ENCODE measurements around the gene CBARP.

The CBARP gene

GRCh38 chr19:1262623-1263123, 24.9 kb upstream of the CBARP start:
- H3K4me3 ChIP-seq (ENCODE audit: low read depth, low read length) = peak overlapping the region; percentile 72
- DNase-seq (ENCODE audit: low read depth) = no peak
- TF ChIP-seq, protein P1, sequence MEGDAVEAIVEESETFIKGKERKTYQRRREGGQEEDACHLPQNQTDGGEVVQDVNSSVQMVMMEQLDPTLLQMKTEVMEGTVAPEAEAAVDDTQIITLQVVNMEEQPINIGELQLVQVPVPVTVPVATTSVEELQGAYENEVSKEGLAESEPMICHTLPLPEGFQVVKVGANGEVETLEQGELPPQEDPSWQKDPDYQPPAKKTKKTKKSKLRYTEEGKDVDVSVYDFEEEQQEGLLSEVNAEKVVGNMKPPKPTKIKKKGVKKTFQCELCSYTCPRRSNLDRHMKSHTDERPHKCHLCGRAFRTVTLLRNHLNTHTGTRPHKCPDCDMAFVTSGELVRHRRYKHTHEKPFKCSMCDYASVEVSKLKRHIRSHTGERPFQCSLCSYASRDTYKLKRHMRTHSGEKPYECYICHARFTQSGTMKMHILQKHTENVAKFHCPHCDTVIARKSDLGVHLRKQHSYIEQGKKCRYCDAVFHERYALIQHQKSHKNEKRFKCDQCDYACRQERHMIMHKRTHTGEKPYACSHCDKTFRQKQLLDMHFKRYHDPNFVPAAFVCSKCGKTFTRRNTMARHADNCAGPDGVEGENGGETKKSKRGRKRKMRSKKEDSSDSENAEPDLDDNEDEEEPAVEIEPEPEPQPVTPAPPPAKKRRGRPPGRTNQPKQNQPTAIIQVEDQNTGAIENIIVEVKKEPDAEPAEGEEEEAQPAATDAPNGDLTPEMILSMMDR (IDR thresholded peaks at IDR 0.05; ENCODE audit: low read depth, low read length, missing control alignments) = no peak

DNA sequence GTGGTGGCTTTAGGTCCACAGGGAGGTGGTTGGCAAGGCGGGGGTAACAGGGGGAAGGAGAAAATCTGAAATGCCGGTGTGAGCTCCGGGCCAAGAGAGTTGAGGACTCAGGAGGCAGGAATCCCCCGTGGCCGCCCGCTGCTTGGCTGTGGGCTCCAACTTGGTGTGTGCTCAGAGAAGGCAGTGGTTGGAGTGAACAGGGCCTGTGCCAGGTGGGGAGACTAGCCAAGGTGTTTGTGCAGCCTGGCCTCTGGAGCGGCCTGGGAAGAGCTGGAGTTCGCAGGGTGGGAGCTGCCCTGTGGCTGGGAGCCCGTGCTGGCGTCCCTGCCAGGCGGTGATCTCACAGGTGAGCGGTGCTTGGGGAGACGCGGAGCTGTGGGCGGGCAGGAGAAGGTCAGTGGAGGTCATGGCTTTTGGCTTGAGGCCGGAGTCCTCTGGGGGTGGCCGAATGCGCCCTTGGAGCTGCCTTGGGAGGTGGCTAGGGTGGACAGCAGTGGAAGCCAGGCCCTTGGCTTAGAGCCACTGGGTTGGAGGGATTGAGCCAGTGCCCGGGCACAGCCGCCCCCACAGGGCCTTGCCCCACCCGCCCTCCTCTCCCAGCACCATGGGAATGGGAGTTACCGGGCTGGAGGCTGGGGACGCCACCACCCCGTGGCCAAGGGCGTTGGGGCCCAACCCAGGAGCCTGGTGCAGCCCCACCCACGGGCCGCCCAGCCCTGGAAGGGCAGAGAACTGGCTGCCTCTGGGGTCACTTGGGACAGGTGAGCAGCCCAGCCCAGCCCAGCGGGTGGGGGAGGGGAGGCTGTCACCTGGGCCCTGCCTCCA, 24.2 kb upstream of the CBARP start:
- TF ChIP-seq, protein P1 (IDR thresholded peaks at IDR 0.05; ENCODE audit: low read depth, low read length, missing control alignments) = no peak
- peak overlapping the region; percentile 72 for H3K4me3 ChIP-seq (ENCODE audit: low read depth, low read length)
- DNase-seq (ENCODE audit: low read depth) = no peak

DNA sequence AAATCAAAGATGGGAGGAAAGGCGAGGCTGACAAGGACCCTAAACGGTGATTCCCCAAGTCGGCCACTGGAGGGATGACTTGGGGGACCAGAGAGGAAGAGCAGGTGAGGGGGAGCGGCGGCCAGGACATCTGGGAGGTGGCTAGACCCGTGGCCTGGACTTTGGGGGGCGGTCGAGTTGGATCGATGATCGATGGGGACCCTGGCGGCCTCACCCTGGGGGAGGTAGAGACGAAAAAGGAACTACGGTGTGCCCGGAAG, 23.7 kb upstream of the CBARP start:
- H3K4me3 ChIP-seq (ENCODE audit: low read depth, low read length) = peak overlapping the region; percentile 72
- TF ChIP-seq, protein P1 (IDR thresholded peaks at IDR 0.05; ENCODE audit: low read depth, low read length, missing control alignments) = peak; percentile 39
- DNase-seq (ENCODE audit: low read depth) = no peak

DNA sequence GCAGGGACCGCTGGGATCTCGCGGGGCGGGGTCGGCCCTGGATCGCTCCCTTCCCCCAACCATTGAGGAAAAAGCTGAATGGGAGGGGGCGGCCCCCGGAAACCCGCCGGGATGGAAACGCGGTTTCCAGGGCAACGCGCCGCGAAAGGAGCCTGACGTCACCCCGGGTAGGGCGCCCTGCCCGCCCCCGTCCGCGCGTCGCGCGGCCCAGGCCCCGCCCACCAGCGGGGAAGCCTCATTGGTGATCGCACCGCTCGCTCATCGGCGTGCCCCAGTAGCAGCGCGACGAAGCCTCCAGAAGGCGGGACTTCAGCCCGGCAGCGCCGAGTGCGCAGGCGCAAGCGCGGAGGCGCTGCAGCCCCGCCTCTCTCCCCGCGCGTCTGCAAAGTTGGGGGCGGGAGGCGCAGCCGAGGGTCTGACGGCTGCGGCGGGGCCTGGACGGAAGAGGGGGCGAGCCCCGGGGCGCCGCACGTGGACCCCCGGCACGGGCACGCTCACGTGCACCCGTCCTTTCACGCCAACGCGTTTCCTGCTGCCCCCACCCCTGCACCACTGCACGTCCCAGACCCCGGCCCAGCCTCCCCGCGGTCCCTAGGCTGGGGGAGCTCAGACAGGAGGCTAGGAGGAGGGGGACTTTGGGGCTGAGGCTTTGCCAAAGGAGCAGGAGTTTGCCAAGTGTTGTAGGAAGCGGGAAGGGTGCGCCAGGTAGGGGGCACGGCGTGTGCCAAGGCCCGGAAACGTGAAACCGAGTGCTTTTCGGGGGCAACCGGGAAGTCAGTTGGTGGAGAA, 23.1 kb upstream of the CBARP start:
- no peak for DNase-seq (ENCODE audit: low read depth)
- TF ChIP-seq, protein P1 (IDR thresholded peaks at IDR 0.05; ENCODE audit: low read depth, low read length, missing control alignments) = no peak
- H3K4me3 ChIP-seq (ENCODE audit: low read depth, low read length) = peak overlapping the region; percentile 72

DNA sequence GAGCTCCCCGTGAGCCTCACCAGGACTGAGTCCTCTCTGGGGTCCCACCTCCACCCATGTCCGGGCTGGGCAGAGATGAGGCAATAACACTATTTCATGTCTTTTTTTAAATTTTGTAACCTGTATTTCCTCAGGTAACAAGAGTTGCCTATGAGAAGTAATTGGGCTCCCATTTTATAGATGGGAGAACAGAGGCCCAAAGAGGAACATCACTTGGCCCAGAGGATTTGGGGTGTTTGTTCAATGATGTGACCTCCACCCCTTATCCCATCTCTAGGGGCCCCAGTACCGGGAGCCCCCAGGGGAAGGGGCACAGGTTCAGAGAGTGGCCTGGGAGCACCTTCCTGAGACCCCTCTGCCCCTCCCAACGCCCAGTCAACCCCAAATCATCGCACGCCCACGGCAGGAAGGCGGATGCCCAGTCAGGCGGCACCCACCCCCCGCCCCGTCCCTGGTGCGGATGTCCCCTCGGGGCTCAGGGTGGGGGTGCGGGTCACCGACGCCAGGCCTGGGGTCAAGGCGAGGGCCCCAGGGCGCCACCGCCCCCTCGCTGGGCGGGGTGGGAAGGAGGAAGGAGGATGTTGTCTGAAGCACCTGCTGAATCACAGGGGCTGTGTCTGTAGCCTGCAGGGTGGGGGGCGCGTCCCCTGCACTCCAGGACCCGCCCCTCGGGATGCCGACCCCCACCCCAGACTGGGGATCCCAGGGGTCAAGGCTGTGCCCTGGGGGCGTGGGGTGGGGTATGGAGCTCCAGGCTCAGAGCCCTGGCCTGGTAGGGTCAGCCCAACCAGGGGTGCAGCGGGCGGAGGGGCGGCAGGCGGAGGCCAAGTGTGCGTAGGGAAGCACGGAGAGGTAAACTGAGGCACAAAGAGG, 22.3 kb upstream of the CBARP start:
- TF ChIP-seq, protein P1 (IDR thresholded peaks at IDR 0.05; ENCODE audit: low read depth, low read length, missing control alignments) = no peak
- no peak for DNase-seq (ENCODE audit: low read depth)
- peak overlapping the region; percentile 54 for H3K4me3 ChIP-seq (ENCODE audit: low read depth, low read length)

- TF ChIP-seq, protein P1 (IDR thresholded peaks at IDR 0.05; ENCODE audit: low read depth, low read length, missing control alignments) = no peak
- no peak for DNase-seq (ENCODE audit: low read depth)
- peak overlapping the region; percentile 54 for H3K4me3 ChIP-seq (ENCODE audit: low read depth, low read length)
These were observed 21.5 kb upstream of the CBARP start for GRCh38 chr19:1259206-1259875.
